CD4-positive, alpha-beta T cell (primary cell): ENCODE results near the gene MPPED2. TPM values are rescaled to one million over a fixed set of nuclear protein-coding genes. Genes with fewer than 3 reads are reported as not detected.

Experiments
- ATAC-seq: fragments of 200-7000 bp; cut with Tn5 transposase; one replicate; pipeline ENCODE4 v1.10.0; 2022; ENCODE audit warnings: mild to moderate bottlenecking; ENCODE audit not compliant: poor library complexity
- CTCF ChIA-PET: fragments of 350-600 bp; sonication (Branson Sonifier 250); formaldehyde crosslinking; loops from one replicate; lab custom pipeline; 2021; ENCODE audit warnings: antibody characterized with exemption, inconsistent platforms; lab: Charles Lee
- POLR2A ChIA-PET: fragments of 350-600 bp; sonication (Branson Sonifier 250); formaldehyde crosslinking; loops from one replicate; lab custom pipeline; 2021; ENCODE audit warnings: antibody characterized with exemption, inconsistent platforms; lab: Charles Lee
- DNase-seq, 14 experiments: peaks; one replicate each; pipeline ENCODE4 v3.0.0-alpha.2; 2013 to 2020; ENCODE audit warnings: mixed read lengths in 2 of 14
- H3K27ac ChIP-seq, 2 donors: one replicate each; pipeline versions ENCODE4 v1.5.1 to v1.7.0; 2013; ENCODE audit warnings: low read length in 2 of 2, low read depth in 1 of 2, mild to moderate bottlenecking in 1 of 2
- H3K27me3 ChIP-seq, 2 experiments: 1 replicate in 1 of 2; 2 replicates in 1 of 2; pipeline versions ENCODE4 v1.6.1 to v1.7.0; 2013; ENCODE audit warnings: low read length in 2 of 2, control low read depth in 1 of 2, mild to moderate bottlenecking in 1 of 2, moderate library complexity in 1 of 2; ENCODE audit not compliant: insufficient read depth in 2 of 2, control insufficient read depth in 1 of 2
- H3K36me3 ChIP-seq: one replicate; pipeline ENCODE4 v1.6.1; 2013; ENCODE audit warnings: low read length, control low read depth; ENCODE audit not compliant: insufficient read depth
- H3K4me1 ChIP-seq: one replicate; pipeline ENCODE4 v1.6.1; 2013; ENCODE audit warnings: low read length, control low read depth; ENCODE audit not compliant: insufficient read depth
- H3K4me3 ChIP-seq: one replicate; pipeline ENCODE4 v1.5.1; 2013; ENCODE audit warnings: mild to moderate bottlenecking, low read length, moderate library complexity
- H3K9me3 ChIP-seq, 2 experiments: 1 replicate in 1 of 2; 2 replicates in 1 of 2; pipeline versions ENCODE4 v1.6.1 to v1.7.0; 2013; ENCODE audit warnings: low read length in 2 of 2, mild to moderate bottlenecking in 2 of 2, control low read depth in 1 of 2, moderate library complexity in 1 of 2; ENCODE audit not compliant: control insufficient read depth in 1 of 2, insufficient read depth in 1 of 2
- H3K27ac Mint-ChIP-seq: one replicate; pipeline ENCODE4 v1.8.0; 2020; ENCODE audit warnings: mixed read lengths
- H3K27me3 Mint-ChIP-seq: one replicate; pipeline ENCODE4 v1.8.0; 2021; ENCODE audit warnings: mixed read lengths
- H3K36me3 Mint-ChIP-seq: one replicate; pipeline ENCODE4 v1.8.0; 2021; ENCODE audit warnings: low read depth, mixed read lengths
- H3K4me1 Mint-ChIP-seq: one replicate; pipeline ENCODE4 v1.8.0; 2021; ENCODE audit warnings: low read depth, mixed read lengths
- H3K4me3 Mint-ChIP-seq: one replicate; pipeline ENCODE4 v1.8.0; 2020; ENCODE audit warnings: mild to moderate bottlenecking, mixed read lengths
- H3K9me3 Mint-ChIP-seq: one replicate; pipeline ENCODE4 v1.8.0; 2020; ENCODE audit warnings: mixed read lengths
- intact Hi-C, 2 experiments: fragments of 100-400 bp; cut with DNase I in 1 of 2; cut with micrococcal nuclease in 1 of 2; formaldehyde crosslinking; loops; one replicate each; pipeline versions ENCODE4 v1.15.1 to v1.9.0; 2023 to 2025; cut with DNase I, micrococcal nuclease
- total RNA-seq, 174 experiments: library from RNA in 2 of 174; stranded (reverse) in 2 of 174; gene quantifications; one replicate each; pipeline ENCODE4 v1.2.3 and lab custom pipeline; 2021 to 2026
- TF ChIP-seq, protein P1 (sequence below): fragments of 200-600 bp; IDR thresholded peaks from one replicate; pipeline ENCODE4 v1.8.0; 2022; ENCODE audit warnings: antibody characterized with exemption, mild to moderate bottlenecking

Gene MPPED2
- total RNA-seq, 2 experiments from 2014 or later: 0.96 to 1.7 TPM

DNA sequence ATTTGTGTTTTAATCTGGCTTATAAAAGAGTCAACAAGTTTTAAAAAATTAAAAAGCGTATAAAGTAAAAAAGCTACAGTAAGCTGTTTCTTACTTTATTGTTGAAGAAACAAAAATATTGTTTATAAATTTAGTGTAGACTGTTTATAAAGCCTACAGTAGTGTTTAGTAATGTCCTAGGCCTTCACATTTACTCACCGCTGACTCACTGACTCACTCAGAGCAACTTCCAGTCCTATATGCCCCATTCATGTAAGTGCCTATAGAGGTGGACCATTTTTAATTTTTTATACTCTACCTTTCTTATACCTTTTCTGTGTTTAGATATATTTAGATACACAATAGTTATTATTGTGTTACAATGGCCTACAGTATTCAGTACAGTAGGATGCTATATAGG is 12.2 kb downstream of the MPPED2 start:
- Histone ChIP-seq H3K4me1 (no peaks in the 10 kb centered on the region), H3K27ac (no peak overlapping the region), H3K4me3 (no peak overlapping the region), H3K36me3 (no peaks in the 10 kb centered on the region), H3K27me3 (no peaks in the 10 kb centered on the region), H3K9me3 (no peaks in the 10 kb centered on the region)
- Mint-ChIP-seq H3K27me3 (no peaks in the 10 kb centered on the region), H3K4me3 (no peak overlapping the region), H3K36me3 (no peaks in the 10 kb centered on the region), H3K9me3 (no peaks in the 10 kb centered on the region), H3K27ac (no peak overlapping the region), H3K4me1 (no peaks in the 10 kb centered on the region)
- ChIA-PET POLR2A (no interaction called here), CTCF (no interaction called here)
- DNase-seq (no peak), ATAC-seq (no peak)
- intact Hi-C loops: no loop called here
- TF ChIP-seq, protein P1, sequence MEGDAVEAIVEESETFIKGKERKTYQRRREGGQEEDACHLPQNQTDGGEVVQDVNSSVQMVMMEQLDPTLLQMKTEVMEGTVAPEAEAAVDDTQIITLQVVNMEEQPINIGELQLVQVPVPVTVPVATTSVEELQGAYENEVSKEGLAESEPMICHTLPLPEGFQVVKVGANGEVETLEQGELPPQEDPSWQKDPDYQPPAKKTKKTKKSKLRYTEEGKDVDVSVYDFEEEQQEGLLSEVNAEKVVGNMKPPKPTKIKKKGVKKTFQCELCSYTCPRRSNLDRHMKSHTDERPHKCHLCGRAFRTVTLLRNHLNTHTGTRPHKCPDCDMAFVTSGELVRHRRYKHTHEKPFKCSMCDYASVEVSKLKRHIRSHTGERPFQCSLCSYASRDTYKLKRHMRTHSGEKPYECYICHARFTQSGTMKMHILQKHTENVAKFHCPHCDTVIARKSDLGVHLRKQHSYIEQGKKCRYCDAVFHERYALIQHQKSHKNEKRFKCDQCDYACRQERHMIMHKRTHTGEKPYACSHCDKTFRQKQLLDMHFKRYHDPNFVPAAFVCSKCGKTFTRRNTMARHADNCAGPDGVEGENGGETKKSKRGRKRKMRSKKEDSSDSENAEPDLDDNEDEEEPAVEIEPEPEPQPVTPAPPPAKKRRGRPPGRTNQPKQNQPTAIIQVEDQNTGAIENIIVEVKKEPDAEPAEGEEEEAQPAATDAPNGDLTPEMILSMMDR: no peak

DNA sequence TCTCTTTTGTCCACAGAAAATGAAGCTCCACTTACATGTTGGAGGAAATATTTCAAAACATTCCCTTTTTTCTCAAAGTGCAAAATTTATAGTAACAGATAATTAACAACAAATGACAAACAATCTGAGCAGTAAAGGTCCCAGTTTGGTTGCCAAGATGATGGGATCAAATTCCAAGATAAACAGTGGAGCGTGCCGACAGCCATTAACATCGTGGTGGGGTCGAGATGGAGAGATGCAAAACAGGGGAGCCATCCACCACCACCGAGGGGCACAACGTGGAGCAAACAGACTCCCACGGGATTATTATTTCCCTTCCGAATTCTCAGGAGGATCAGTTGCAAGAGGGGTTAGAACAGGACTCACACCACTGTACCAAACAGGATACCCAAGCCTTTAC is 17.2 kb downstream of the MPPED2 start:
- H3K4me3 ChIP-seq: no peak overlapping the region
- Mint-ChIP-seq H3K27me3 (no peaks in the 10 kb centered on the region), H3K4me1 (no peaks in the 10 kb centered on the region), H3K4me3 (no peak overlapping the region), H3K36me3 (no peaks in the 10 kb centered on the region), H3K9me3 (no peaks in the 10 kb centered on the region), H3K27ac (no peak overlapping the region)
- H3K27me3 ChIP-seq: no peaks in the 10 kb centered on the region
- H3K4me1 ChIP-seq: no peaks in the 10 kb centered on the region
- ChIA-PET POLR2A (no interaction called here), CTCF (no interaction called here)
- DNase-seq: no peak
- no peaks in the 10 kb centered on the region for H3K36me3 ChIP-seq
- H3K9me3 ChIP-seq: no peaks in the 10 kb centered on the region
- H3K27ac ChIP-seq: no peak overlapping the region
- TF ChIP-seq, protein P1: no peak
- no peak for ATAC-seq
- intact Hi-C loops: no loop called here

DNA sequence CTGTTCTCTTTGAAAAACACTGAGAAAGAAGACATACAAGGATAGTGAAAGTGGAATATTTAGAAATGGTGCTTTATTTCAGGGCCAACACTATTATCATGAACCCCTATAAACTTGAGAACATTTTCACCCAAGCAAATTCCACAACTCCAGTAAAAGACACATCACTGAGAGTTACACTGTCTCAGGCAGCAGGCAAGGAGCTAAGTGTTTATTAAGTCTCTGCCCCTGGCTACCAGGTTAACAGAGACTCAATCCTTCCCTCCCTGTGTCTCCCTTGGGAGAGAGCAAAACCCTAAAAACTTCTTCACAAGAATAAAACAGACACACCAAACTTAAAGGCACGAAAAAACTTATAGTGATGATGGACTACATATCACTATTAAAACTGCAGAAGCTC is 18.5 kb downstream of the MPPED2 start:
- no peak overlapping the region for H3K27ac ChIP-seq
- H3K9me3 Mint-ChIP-seq: no peaks in the 10 kb centered on the region
- intact Hi-C loops: no loop called here
- H3K36me3 Mint-ChIP-seq: no peaks in the 10 kb centered on the region
- H3K4me1 Mint-ChIP-seq: no peaks in the 10 kb centered on the region
- no peaks in the 10 kb centered on the region for H3K27me3 ChIP-seq
- ChIA-PET POLR2A (no interaction called here), CTCF (no interaction called here)
- H3K4me3 Mint-ChIP-seq: no peak overlapping the region
- no peaks in the 10 kb centered on the region for H3K4me1 ChIP-seq
- H3K27me3 Mint-ChIP-seq: no peaks in the 10 kb centered on the region
- no peak overlapping the region for H3K27ac Mint-ChIP-seq
- H3K4me3 ChIP-seq: no peak overlapping the region
- DNase-seq: no peak
- ATAC-seq: no peak
- H3K9me3 ChIP-seq: no peaks in the 10 kb centered on the region
- TF ChIP-seq, protein P1: no peak
- H3K36me3 ChIP-seq: no peaks in the 10 kb centered on the region
